Activated naive CD4-positive, alpha-beta T cell treated with Interleukin-2 at 50 U/mL for 16 hours (primary cell): ENCODE data around the gene MYO9B.
A peak's percentile ranks its signal among the peaks of the same experiment; 100 is the strongest.
"Not testable (repeated sequence)": the region's sequence is repeated elsewhere in the genome, so short reads cannot be mapped to it uniquely, and the experiment has no call there.

Experiments used
- DNase-seq: peaks from one replicate; pipeline ENCODE4 v3.0.0-alpha.2; 2020

The MYO9B gene

DNA sequence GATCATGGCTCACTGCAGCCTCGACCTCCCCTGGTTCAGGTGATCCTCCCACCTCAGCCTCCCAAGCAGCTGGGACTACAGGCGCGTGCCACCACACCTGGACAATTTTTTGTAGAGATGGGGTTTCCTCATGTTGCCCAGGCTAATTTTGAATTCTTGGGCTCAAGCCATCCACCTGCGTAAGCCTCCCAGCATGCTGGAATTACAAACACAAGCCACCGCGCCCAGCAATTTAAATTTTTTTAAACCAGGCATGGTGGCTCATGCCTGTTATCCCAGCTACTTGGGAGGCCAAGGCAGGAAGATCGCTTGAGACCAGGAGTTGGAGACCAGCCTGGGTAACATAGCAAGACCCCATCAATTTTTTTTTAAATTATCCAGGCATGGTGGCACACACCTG is 79.7 kb downstream of the MYO9B start:
- no peak for DNase-seq

DNA sequence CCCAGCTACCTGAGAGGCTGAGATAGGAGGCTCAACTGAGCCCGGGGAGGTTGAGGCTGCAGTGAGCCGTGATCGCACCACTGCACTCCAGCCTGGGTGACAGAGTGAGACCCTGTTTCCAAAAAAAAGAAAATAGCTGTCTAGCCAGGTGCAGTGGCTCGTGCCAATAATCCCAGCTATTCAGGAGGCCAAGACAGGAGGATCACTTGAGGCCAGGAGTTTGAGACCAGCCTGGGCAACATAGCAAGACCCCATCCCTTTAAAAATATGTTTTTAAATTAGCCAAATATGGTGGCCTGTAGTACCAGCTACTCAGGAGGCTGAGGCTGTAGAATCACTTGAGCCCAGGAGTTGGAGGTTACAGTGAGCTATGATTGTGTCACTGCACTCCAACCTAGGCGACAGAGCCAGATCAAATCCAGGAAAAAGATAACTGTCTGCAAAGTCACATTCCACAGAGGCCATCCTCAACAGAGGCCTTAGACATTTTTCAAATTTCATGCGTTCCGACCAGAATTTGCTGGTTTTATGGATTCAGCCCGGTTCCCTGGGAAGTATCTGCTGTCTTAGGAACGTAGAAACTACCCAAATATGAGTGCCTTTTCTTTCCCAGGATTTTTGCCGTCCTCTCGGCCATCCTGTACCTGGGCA is 80.8 kb downstream of the MYO9B start:
- DNase-seq, result no peak

DNA sequence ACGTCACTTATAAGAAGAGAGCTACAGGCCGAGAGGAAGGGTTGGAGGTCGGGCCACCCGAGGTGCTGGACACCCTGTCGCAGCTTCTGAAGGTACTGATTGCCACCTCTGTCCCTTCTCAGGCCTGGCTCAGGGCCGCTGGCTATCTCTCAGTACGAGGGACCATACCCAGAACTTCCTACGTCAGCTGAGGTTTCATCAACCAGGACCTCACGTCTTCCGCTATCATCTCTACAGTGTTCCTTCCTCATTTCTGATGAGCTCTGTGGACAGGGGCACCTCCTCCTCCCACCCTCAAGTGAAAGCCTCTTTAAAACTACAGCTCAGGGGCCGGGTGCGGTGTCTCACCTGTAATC is 81.3 kb downstream of the MYO9B start:
- DNase-seq, result no peak

DNA sequence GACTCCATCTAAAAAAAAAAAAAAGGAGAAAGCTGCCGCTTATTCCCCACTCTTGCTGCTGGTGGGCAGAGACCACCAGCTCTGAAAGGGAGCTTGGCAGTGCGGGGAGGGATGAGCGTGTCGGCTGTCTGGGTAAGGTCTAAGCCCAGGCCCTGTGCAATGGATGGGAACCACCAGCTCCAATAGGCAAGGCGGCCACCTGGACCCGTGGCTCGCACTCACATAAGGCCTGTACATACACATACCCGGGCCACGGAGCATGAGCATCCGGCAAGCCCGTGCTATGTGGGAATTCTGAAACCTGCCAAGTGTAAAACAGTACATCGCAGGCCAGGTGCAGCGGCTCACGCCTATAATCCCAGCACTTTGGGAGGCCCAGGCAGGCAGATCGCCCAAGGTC is 83.0 kb downstream of the MYO9B start:
- DNase-seq, result no peak

DNA sequence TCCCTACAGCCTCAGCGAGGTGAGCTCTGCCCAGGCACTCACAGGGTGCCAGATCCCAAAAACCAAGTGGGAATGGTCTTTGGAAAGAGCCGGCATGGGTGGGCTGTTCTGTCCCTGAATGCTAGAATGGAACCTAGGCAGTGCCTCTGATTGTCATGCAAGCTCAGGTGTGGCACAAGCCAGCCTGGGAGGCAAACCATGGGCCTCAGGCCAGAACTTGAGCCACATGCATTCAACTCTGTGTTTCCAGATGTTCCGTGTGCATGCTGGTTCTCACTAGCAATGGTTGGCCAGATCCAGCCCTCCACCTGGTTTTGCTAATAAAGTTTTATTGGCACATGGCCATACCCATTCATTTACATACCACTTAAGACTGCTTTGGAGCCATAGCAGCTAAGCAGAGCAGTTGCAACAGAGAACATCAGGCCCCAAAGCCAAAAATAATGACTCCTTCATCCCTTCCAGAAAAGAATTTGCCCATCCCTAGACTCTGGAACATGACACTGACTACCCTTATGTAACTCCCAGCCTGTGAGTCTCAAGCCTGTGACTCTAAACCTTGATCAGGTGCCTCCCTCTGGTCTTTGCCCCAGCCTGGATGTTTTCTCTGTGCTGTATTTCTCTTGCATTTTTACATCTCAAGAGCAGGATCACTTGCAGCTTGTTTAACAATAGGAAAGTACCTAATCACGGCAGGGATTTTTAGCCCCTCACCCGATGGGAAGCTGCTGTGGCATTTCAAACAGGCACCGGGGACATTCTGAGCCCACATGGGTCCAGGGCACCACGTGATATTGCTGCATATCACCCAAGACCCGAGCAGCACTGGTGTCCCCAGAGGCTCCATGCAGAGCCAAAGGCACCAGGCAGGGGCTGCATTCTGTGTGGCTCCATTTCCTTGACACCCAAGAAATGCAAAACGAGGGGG is 84.2 kb downstream of the MYO9B start:
- no peak for DNase-seq

DNA sequence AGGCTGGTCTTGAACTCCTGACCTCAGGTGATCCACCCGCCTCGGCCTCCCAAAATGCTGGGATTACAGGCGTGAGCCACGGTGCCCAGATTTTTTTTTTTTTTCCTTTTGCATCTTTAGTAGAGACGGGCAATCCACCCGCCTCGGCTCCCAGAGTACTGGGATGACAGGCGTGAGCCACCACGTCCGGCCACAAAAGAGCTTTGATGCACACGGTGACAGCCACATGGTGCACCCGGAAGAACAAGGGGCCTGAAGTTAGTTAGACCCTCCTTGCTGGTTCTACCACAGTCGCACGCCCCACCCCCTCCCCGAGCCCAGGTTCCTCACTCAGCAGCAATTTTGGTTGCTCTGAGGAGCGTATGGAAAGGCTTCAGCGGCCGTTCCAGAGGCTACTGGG is 85.3 kb downstream of the MYO9B start:
- DNase-seq, result no peak

DNA sequence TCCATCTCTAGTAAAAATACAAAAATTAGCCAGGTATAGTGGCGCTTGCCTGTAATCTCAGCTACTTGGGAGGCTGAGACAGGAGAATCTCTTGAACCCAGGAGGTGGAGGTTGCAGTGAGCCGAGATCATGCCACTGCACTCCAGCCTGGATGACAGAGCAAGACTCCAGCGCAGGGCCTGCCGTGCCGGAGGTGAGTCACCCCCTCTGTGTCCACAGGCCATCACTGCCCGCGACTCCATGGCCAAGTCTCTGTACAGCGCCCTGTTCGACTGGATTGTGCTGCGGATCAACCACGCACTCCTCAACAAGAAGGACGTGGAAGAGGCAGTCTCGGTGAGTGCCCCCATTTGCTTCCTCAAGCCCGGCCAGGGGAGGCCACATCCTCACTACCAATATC is 86.6 kb downstream of the MYO9B start:
- not testable (repeated sequence) for DNase-seq

DNA sequence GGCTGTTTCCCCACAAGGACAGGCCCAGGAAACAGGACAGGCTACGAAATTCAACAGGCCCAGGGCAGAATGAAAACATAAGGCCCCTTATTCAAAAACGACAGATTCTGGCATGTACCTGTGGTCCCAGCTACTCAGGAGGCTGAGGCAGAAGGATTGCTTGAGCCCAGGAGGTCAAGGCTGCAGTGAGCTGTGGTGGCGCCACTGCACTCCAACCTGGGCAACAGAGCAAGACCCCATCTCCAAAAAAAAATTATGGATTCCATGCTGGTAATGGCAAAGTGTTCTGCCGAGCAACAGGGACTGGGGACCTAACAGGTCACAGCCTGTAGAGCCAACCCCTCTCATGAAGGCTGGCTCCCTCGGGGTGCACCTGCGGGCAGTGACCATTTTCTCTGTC is 87.0 kb downstream of the MYO9B start:
- no peak for DNase-seq

DNA sequence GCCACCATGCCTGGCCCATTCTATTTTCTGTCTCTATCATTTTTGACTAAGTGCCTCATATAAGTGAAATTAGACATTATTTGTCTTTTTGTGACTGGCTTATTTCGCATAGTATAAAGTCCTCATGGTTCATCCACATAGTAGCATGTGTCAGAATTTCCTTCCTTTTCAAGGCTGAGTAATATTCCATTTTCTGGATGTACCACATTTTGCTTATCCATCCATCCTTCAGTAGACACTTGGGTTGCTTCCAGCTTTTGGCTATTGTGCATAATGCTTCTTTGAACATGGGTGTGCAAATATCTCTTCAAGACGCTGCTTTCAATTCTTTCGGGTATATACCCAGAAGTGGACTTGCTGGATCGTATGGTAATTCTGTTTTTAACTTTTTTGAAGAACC is 88.1 kb downstream of the MYO9B start:
- no peak for DNase-seq

DNA sequence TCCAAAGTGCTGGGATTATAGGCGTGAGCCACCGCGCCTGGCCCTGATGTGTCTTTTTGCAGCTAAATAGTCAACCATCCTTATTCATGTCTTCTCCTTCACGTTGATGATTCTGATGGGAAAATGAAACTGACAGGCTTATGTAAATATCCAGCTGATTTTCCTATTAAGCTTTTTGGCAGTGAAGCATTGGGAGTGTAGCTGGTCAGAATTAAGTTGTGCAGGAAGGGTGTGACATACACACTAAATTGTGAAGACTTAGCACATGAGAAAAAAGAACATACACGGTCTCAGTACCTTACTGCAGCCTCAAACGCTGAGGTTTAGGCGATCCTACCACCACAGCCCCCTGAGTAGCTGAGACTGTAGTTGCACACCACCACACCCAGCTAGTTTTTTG is 89.1 kb downstream of the MYO9B start:
- DNase-seq, result no peak

DNA sequence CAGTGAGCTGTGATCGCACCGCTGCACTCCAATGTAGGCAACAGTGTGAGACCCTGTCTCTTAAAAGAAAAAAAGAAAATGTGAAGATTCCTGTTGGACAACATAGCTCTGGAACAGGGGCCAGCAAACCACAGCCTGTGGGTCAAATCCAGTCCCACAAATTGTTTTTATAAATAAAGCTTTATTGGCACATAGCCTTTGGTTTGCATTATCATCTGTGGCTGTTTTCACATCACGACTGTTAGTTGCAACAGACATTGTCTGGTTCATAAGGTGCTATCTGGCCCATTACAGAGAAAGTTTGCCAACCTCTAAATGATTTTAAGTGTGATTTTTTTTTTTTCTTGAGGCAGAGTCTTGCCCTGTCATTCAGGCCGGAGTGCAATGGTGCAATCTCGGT is 90.1 kb downstream of the MYO9B start:
- DNase-seq, result no peak

DNA sequence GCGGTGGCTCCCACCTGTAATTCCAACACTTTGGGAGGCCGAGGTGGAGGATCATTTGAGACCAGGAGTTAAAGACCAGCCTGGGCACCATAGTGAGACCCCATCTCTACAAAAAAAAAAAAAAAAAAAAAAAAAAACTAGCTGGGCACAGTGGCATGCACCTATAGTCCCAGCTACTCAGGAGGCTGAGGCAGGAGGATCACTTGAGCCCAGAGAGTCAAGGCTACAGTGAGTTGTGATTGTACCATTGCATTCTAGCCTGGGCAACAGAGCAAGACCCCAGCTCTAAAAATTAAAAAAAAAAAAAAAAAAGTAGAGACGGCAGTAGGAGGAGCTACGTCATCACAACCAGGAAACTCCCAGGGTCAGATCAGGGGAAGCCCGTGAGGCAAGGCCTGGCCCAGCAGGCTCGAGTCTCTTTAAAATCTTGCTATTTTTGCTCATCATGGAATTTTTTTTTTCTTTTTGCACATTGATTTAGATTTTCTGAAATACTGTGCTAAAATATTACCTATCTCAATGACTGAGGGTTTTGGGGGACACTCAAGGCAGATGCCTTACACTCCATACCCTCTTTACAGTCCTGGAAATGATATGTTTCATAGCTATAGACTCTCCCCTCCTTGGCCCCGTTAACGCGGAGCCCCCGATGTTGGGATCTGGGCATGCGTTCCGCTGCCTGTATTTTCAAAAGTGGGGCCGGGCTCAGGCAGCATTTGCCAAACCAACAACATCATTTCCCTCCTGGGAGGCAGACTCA is 95.1 kb downstream of the MYO9B start:
- DNase-seq, result peak; percentile 9

DNA sequence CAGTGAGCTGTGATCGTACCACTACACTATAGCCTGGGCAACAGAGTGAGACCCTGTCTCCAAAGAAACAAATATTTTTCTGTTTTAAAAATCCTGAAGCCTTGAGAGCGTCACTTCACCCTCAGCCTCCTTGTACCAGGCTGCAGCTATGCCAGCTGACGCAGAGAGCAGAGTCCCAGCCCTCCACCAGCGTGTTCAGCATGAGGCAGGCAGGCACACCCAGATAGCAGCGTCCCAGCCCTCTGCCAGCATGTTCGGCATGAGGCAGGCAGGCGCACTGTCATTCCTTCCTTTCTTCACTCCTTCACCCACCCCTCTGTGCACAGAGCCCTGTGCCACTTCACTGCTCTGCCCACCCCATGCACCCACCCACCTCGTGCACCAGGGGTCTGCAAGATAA is 96.3 kb downstream of the MYO9B start:
- DNase-seq, result no peak

DNA sequence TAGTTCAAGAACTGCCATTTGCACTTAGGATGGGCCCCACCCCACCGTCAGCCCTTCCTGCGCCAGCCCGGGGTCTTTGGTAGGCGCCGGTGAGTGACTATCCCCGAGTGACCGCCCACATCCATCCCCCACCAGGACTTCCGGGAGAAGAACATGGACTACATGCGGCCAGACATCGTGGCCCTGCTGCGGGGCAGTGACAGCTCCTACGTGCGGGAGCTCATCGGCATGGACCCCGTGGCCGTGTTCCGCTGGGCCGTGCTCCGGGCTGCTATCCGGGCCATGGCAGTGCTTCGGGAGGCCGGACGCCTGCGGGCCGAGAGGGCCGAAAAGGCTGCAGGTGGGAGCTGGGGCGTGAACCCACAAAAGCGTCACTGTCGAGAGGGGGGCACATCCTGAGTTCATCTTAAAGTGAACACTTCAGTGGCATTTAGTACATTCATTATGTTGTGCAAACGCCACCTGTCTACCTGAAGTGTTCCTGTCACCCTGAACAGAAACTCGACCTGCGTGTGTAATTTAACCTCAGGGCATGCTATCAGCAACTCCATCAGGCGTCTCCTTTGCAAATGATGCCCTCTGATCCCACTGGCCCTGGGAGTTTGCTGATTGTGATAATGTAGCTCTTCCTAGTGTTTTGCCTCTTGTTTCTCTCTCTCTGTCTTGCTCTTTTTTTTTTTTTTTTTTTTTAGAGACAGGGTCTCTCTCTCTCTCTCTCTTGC is 97.2 kb downstream of the MYO9B start:
- DNase-seq, result no peak

DNA sequence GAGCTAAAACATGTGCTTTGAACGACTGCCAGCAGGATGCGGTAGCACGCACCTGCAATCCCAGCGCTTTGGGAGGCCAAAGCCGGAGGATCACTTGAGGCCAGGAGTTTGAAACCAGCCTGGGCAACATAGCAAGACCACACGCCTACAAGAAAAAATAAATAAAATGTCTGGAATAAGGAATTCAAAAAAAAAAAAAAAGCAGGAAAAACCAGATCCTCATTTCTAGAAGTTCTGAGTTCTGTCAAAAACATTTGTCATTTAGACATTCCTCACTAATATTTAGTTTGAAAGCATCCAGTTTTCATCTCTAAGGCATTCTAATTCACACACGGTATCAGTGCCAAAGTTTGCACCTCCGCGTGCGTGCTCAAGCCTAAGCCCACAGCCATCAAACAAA is 102.7 kb downstream of the MYO9B start:
- no peak for DNase-seq

DNA sequence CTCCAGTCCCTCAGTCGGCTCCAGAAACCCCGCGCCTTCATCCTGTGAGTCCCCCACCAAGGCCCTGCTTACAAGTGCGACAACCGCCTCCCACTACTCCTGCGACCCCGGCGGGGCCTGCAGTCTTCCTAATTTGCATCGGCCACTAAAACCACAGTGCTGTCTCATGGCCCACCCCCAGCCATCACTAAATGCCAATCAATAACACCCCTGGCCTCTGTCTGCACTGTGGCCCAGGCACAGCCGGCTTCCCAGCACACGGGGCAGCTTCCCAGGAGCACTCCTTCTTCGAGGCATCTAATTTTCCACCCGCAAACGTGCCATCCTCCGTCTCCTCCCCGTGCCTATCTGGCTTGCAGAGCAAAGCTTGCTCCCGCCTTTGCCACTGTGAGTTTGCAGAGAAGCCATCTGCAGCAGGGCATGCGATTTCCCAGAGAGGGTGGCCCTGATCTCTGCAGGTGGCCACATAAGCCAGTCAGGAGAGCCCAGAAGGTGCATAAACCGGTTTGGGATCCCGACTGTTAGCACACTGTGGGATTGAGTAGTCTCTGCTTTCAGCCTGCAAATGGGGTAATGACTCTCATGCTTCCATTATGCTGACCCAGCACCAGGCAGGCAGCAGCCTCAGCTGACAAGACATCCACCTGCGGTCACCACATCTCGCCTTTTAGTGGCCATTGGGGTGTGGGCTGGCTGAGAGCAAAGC is 105.6 kb downstream of the MYO9B start:
- DNase-seq, result no peak

DNA sequence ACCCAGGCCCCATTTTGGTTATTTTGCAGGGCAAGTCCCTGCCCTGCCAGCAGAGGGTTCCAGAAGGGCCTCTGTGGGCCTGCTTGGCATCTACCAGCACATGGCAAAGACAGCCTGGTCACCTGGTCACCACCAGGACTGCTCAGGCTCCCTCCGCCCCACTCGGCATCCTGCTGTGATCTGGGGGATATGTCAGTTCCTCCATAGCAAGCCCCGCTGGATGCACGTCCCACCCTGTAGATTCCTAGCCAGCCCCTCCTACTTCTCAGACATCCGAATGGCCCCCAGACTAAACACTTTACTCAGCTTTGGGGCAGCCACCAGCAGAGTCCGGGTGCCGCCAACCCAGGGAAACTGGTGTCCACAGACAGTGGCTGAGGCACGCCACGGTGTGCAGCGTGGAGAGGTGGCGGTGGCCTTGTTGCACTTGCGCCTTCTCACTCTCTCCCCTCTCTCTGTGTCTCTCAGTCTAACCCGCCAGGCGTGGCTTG is 107.7 kb downstream of the MYO9B start:
- DNase-seq, result peak; percentile 10

DNA sequence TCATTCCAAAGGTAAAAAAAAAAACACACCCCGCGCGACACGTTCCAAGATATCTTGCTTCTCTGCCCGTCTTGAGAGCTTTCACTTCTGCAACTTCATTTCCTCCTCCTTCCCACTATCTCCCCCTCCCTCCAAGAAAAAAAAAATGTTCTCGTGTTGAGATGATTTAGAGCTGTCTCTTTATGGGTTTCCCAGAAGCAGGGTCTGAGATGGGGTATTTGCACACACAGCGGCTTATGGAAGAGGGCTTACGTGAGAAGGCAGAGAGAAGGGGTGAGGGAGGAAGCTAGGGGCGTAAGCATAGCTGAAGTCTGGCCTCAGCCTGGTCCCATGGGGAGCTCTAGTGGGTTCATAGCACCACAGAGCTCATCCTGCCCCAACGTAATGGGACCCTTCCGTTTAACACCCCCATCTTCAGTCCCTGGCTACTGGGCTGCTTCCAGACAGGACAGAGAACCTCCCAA is 108.3 kb downstream of the MYO9B start:
- peak; percentile 16 for DNase-seq

DNA sequence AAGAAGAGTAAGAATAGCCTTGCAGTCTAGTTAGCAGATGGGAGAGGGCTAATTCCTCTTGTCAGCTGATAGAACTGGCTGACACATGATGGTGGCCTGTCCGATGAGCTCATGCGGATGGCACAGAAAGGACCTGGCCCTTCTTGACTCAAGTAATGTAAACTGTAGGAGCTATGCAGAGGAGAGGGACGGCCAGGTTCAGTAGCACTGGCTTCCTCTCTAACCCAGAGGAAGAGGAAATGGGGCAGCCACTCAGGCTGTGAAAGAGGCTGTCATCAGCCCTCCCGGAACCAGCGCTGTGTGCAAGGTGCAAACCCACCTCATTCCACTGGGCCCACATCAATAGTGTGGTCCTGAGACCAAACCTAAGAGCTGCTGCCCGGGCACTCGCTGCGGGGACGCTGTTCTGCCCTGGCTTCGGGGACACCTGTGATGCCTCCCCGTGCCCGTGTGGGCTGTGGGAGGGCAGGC is 108.8 kb downstream of the MYO9B start:
- DNase-seq, result peak; percentile 35

DNA sequence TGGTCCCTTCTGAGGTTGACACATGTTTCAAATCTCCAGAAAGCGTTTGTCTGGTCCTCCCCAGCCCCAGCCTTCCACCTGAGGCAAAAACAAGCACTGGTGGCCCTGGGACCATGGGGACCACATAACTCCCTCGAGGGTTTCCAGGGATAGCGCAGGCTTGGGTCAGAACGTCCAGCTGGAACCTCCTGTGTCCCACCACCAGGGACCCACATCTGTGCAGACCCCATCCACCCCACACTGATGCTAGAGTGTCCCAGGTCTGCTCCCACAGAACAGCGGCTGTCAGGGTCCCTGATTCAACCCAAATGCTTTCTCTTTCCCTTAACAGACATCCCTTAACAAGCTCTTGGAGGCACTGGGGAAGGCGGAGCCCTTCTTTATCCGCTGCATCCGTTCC is 110.0 kb downstream of the MYO9B start:
- DNase-seq, result no peak

DNA sequence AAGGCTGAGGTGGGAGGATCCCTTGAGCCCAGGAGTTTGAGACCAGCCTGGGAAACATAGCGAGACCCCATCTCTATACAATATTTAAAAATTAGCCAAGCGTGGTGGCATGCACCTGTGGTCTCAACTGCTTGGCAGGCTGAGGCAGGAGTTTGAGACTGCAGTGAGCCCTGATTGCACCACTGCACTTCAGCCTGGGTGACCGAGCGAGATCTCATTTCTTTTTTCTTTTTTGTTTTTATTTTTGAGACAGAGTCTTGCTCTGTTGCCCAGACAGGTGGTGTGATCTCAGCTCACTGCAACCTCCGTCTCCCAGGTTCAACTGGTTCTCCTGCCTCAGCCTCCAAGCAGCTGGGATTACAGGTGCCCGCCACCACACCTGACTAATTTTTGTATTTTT is 116.2 kb downstream of the MYO9B start:
- not testable (repeated sequence) for DNase-seq

DNA sequence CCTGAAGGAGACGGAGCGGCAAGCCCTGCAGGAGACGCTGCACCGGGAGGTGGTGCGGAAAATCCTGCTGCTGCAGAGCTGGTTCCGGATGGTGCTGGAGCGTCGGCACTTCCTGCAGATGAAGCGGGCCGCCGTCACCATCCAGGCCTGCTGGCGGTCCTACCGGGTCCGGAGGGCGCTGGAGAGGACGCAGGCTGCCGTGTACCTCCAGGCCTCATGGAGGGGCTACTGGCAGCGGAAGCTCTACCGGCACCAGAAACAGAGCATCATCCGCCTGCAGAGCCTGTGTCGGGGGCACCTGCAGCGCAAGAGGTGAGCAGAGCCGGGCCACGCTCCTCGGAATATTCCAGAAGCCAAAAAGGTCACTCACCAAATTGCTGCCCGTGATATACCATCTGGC is 117.2 kb downstream of the MYO9B start:
- no peak for DNase-seq
